NCI-H345 treated with DMSO at 0.1 percent for 48 hours (cell line): Measurements from ENCODE around the gene TMEM258.

Experiments
- DNase-seq: peaks from one replicate; lab custom pipeline; 2025; ENCODE audit not compliant: unreplicated experiment; lab: John Stamatoyannopoulos, UW

TMEM258 gene

DNA sequence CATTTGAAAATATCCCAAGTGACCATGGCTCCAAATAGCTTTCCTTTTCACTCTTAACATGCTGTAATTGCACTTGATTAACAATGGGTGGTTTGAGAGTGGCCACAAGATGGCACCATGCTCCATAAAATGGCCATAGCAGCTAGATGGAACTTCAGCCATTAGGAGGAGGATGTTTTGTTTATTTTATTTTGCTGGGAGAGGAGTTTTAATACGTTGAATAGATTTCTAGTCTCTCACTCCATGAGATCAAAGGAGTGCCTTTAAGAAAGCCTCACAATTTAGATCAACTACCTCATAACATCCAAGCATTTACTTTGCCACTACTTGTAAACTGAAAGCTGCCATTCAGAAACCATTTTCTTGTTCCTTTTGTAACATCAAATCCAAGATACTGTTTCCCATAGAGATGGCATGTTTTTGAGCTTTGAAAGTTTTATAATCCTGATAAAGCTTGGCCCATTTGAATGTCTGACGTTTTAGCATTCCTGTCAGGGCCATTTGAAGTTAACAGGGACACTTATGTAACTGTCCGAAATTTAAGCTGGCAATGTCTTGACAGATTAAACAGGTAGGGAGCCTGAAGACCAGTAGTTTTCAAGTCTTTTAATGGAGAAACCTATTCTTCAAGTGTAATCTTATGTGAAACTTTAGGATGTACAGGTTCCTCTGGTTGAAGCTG lies 5.0 kb upstream of the TMEM258 start:
- peak; percentile 35 for DNase-seq

DNA sequence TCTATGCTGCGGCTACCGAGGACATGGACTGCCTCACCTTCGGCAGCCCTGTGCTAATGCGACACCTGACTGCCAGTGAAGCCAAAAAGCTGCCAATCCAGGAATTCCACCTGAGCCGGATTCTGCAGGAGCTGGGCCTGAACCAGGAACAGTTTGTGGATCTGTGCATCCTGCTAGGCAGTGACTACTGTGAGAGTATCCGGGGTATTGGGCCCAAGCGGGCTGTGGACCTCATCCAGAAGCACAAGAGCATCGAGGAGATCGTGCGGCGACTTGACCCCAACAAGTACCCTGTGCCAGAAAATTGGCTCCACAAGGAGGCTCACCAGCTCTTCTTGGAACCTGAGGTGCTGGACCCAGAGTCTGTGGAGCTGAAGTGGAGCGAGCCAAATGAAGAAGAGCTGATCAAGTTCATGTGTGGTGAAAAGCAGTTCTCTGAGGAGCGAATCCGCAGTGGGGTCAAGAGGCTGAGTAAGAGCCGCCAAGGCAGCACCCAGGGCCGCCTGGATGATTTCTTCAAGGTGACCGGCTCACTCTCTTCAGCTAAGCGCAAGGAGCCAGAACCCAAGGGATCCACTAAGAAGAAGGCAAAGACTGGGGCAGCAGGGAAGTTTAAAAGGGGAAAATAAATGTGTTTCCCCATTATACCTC lies 3.6 kb upstream of the TMEM258 start:
- DNase-seq = no peak

DNA sequence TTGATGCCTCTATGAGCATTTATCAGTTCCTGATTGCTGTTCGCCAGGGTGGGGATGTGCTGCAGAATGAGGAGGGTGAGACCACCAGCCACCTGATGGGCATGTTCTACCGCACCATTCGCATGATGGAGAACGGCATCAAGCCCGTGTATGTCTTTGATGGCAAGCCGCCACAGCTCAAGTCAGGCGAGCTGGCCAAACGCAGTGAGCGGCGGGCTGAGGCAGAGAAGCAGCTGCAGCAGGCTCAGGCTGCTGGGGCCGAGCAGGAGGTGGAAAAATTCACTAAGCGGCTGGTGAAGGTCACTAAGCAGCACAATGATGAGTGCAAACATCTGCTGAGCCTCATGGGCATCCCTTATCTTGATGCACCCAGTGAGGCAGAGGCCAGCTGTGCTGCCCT lies 3.1 kb upstream of the TMEM258 start:
- DNase-seq = no peak

DNA sequence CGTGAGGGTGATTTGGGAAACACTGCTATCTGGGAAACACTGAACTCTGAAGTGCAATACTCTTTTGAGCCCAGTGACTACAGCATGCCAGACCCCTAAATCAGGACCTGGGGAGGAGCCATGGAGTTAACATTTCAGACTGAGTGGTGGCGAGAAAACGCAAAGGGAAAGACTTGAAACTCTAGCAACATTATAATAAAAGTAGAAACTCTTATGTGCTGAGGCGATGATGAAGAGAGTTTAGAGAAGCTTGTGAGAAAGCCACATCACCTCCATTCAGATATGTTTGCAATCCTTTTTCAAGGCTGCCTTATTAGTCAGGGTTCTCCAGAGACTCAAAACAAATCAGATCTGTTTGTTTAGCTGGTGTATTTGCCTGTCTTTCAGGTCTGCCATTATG lies 2.2 kb upstream of the TMEM258 start:
- DNase-seq = no peak

DNA sequence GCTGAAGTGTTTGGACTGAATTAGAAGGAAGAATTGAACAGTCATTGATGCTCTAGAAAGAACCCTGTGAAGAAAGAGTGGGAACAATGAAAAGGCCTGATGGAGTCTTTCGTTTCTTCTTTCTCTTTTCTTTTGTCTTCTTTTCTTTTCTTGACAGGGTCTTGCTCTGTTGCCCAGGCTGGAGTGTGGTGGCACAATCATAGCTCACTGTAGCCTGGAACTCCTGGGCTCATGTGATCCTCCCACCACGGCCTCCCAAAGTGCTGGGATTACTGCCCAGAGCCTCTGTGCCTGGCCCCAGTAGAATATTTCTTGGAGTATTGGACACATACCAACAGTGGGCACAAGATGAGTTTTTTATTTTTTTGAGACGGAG lies 1.4 kb upstream of the TMEM258 start:
- no peak for DNase-seq

DNA sequence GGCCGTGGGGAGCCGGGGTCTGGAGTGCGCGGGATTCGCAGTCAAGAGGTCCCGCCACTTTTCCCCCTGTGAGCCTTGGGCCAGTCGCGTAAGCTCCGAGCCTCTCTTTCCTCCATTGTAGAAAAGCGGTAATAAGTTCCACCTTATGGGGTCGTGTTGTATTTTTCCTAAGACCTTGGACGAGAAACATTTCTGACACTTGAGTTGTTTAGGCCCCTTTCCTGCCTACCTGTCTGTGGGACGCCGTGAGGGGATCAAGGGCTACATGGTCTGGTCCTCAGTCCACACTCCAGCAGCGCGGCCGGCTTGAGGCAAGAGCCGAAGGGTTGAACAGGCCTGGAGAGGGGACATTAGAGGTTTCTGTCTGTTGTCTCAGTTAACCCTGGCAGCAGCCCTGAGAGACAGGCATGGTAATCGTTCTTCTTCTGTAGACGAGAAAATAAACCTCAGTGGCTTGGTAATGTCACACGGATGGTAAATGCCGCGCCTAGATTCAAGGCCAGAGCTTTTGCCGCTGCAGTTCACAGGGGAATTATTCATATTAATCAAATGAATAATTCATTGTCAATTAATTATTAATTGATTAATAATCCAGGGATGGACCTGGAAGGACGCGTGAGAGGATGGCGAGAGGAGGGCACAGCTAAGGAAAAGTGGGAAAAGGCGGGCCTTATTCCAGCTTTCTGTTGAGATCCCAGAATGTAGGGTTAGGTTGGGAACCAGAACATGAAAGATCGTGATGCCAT lies 857 bp upstream of the TMEM258 start:
- DNase-seq = no peak

DNA sequence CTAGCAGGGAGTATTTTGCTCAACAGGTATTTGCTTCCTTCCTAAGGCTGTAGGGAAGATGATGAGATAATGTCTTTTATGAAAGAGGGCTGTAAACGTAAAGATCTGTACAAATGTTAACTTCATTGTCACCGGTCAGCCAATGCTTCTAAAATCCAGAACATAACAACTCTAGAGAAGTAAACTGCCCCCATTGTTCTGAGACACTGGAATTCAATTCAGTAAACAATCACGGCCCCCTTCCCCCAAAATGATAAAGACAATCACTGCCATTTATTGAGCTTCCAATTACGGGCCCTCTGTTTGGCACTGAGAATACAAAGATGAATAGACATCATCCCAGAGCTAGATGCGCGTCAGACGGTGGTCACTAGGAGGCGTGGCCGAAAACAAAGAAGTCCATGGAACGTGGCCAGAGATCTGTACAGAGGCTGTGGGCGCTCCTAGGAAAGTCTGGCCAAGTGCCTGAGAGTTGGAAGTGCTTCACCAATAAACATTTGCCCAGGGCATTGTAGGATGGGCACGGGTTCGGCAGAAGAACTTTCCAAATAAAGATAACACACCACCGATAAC lies 576 bp downstream of the TMEM258 start:
- DNase-seq = no peak

DNA sequence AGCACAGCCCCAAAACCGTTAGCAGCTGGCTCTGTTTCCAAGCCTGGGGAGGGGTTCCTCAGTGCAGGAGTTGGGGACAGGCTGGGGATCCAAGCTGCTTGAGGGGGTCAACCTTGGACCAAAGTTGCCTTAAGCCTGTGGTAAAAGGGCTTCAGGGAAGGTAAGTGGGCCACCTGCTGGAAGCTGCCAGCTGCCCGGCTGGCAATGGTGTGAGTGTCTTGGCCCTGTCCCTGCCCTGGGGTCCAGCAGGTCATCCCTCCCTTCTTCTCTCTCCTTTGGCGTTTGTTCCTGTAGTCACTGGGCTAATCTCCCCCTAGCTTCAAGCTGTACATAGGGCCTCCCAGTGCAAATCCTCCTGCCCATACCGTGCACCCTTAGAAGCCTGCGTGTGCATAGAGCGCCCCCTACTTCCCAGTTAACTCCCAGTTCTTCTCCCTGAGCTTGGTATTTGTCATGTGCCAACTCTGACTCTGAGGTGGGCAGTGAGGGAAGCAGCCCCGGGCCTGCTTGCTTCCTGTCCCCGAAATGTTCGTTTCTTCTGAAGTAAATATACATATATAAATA lies 4.4 kb downstream of the TMEM258 start:
- DNase-seq = no peak

DNA sequence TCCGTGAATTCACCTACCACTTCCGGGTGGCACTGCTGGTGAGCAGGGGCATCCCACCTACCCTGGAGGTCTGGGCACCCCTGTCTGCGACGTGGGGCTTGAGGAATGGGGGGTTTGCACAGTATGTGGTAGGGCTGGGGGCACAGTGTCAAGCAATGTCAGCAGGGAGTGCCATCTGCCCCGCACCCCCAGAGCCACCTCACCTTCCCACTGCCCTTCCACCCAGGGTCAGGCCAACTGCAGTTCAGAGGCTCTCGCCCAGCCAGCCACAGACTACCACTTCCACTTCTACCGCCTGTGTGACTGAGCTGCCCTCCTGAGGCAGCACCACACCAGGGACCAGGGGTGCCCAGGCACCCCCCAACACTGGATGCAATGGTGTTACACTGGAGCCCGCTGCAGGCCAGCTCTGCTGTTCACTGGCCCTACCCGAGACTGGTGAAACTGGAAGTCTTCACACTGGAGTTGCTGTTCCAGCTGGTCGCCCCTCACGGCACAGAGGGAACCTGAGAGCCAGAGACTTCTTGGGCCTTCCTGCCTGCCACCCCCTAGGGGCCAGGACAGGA lies 6.5 kb downstream of the TMEM258 start:
- no peak for DNase-seq

DNA sequence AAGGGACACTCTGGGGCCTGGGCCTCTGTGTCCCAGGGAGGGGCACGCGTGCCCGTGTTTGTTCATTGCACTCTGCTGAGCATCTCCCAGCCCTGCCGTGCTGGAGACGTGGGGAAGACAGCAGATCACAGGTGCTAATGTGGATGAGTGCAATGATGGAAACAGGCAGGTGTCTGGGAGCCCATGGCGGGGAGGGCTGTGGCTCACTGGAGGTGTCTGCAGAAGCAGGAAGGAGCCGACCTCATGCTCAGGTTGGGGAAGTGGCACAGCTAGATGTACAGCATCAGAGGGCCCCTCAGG lies 7.9 kb downstream of the TMEM258 start:
- no peak for DNase-seq

DNA sequence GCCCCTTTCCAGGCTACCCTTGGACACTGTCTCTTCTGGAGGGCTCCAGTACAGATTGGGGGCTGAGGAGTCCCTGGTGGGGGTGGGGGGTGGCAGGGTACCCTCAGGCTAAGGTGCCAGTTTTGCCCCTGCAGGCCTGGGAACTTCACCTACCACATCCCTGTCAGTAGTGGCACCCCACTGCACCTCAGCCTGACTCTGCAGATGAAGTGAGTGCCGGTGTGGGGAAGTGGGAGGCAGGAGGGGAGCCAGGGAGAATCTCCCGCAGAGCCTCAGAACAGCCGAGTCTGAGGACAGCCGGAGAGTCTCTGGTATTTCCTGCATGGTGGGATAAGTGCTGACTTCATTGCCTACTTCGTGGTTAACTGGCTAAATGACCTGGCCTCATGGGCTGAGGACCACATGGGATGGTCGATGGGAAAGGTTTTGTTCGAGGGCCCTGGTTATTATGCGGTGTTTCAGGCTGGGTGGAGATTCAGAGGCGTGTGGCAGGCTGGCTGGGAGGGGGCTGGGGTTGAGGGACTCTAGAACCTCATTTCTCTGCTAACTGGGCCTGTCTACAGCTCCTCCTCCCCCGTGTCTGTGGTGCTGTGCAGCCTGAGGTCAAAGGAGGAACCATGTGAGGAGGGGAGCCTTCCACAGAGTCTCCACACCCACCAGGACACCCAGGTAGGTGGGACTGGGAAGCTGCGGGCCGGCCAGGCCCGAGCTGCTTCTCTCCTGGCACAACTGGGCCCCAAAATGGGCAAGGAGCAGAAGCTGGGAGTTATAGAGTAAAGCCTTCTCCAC lies 8.5 kb downstream of the TMEM258 start:
- DNase-seq = no peak

DNA sequence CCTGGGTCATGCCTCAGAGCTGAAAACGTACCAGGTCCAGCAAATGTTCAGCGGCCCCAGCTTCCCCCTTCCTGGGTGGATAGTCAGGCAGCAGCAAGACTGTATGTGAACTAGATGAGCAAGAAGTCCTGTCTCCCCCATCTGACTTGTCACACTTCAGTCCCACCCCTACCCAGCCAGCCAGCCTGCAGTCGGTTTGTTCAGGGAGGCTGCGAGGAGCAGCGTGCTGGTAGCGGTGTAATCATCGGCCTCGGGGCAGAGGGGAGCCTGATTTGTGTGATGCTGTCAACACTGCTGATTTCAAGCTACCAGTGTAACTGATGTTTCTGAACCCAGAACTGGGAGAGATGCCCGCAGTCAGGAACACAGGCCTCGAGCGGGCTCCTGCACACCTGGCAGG lies 9.6 kb downstream of the TMEM258 start:
- DNase-seq = no peak

DNA sequence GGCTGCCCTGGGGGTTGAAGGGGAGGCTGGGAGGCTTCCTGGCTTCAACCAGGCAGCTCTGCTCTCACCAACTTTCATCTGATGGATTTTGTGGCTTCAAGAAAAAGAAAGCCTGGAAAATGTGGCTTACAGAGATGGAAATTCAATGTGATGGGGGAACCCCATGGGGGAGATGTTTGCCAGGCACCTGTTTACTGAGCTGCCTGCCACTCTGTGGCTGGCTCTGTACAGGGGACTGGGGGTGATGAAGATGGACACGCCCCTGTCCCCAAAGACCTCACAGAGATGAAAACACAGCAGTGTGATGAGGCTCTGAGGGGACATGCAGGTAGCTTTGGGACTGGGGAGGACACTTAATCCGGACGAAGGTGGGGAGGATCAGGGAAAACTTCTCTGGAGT lies 10.1 kb downstream of the TMEM258 start:
- no peak for DNase-seq

DNA sequence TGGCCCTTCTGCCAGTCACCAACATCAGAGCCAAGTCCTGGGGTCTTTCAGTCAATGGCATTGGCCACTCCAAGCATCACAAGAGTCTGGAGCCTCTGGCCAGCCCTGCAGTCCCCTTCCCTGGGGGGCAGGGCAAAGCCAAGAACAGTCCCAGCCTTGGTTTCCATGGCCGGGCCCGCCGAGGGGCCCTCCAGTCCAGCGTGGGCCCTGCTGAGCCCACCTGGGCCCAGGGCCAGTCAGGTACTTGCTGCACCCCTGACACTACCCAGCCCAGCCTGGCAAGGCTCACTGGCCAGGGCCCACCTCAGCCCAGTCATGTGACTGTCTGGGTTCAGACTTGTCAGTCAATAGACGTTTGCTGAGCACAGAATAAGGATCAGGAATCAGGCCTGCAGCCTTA lies 10.8 kb downstream of the TMEM258 start:
- no peak for DNase-seq

DNA sequence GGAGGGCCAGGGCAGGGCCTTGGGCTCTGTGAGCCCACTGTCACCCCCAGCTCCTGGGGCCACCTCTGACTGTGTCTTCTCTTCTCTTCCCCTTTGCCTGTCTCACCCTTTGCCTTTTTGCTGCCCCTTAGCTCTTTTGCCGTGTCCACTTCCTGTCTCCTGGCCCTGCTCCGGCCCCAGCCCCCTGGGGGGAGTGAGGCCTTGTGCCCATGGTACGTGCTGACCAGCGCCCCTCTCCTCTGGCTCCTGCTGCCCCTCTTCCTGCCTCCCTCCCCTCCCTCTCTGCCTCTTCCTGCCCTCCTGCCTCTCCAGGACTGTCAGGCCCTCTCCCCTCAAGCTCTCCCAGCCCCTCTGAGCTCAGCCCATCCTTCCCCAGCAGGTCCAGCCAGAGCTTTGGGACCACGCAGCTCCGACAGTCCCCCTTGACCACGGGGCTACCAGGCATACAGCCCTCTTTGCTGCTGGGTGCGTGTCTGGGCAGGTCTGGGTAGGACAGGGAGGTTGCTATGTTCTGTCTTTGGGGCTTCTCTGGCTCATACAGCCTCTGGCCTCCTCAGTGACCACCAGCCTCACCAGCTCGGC lies 11.7 kb downstream of the TMEM258 start:
- DNase-seq = no peak

DNA sequence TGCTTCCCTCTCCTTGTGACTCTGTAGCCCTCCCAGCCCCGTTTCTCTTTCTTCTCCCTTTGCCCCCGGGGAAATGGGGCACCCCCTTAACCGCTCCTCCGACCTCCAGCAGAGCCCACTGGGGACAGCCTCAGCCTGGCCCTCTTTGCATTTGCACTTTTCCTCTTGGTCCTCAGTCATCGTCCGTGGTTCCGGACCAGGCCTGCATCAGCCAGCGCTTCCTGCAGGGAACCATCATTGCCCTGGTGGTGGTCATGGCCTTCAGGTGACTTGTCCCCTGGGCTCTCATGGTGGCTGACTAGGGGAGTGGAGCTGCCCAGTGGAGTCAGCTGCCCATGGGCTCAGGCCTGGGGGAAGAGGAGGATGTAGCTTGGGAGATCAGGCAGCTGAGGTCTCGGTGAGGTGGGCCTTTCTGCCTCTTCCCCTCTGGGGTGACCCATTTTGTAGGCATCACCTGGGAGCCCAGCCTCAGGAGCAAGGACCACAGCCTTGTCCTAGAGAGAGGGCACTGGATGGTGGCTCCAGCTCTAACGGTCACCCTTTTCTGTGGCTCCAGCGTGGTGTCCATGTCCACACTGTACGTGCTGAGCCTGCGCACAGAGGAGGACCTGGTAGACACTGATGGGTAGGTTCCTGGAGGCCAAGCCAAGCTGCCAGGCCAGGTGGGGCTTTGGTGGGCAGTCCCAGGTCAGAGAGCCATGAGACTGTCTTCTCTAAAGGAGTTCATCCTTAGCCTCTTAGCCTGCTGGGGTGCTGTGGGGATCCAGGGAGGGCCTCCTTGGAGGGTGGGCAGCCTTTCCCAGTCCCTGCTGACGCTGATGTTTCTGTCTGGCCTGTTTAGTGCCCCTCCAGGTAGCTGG lies 12.5 kb downstream of the TMEM258 start:
- DNase-seq = no peak

DNA sequence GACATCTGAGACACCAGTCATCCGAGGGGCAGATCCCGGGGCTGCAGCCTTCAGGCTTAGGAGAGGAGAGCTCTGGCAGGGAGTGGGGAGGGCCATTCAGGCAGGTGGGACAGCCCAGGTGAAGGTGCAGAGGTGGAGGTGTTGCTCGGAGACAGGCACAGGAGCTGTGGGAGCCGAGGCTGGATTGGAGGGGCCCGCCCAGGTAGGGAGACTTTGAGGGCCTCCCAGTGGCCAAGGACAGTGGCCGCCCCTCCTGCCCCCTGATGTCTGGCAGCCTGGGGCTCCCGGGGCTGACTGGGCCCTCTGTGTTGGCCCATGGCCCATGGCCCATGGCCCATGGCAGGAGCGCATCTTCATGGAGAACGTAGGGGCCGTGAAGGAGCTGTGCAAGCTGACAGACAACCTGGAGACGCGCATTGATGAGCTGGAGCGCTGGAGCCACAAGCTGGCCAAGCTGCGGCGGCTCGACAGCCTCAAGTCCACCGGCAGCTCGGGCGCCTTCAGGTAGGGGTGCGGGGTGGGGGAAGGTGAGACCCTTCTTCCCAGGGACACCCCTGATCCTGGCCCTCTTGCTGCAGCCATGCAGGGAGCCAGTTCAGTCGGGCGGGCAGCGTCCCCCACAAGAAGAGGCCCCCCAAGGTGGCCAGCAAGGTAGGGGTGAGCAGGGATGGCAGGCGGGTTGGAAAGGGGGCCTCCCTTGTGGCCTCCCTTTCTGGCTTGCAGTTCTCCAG lies 13.3 kb downstream of the TMEM258 start:
- DNase-seq = no peak

DNA sequence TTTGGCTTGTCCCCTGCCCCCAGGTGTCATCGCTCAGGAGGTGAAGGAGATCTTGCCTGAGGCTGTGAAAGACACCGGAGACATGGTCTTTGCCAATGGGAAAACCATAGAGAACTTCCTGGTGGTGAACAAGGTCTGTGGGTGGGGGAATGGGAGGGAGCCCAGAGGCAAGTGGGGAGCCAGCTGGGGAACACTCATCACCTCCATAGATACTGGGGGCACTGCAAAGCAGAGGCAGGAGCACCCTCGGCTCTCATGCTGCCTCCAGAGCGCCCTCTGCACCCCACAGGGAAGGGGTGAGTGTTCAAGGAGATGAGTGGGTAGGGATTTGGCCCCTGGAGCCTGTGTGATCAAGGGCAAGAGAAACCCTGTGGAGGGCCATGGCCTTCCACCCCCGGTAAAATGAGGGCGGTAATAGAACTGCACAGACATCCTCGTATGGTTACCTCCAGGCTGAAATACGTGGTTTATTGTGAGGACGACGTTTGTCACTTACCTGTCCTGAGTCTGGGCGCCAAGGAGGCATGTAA lies 14.0 kb downstream of the TMEM258 start:
- DNase-seq = no peak
